Right cardiac atrium (tissue), 5 donors: Measurements from ENCODE around the gene AAMDC. TPM values are rescaled to one million over a fixed set of nuclear protein-coding genes. Genes with fewer than 3 reads are reported as not detected.
"Not testable (repeated sequence)": the region's sequence is repeated elsewhere in the genome, so short reads cannot be mapped to it uniquely, and the experiment has no call there.

Experiments
- ATAC-seq, 2 donors: fragments of 200-7000 bp; cut with Tn5 transposase; one replicate each; pipeline versions ENCODE4 v1.8.0 to v1.9.1; 2020; ENCODE audit warnings: moderate library complexity in 2 of 2, mild to moderate bottlenecking in 1 of 2
- DNase-seq, 3 donors: peaks; one replicate each; pipeline ENCODE4 v3.0.0-alpha.2; 2020
- H3K27ac ChIP-seq: one replicate; pipeline ENCODE4 v1.5.1; 2013; ENCODE audit warnings: mild to moderate bottlenecking, low read length, control low read depth, moderate library complexity
- H3K27me3 ChIP-seq: one replicate; pipeline ENCODE4 v1.6.1; 2013; ENCODE audit not compliant: control insufficient read depth, insufficient read depth
- H3K4me1 ChIP-seq: one replicate; pipeline ENCODE4 v1.6.1; 2013; ENCODE audit warnings: low read length; ENCODE audit not compliant: control insufficient read depth, insufficient read depth
- H3K4me3 ChIP-seq: one replicate; pipeline ENCODE4 v1.5.1; 2013; ENCODE audit warnings: low read length, control low read depth
- H3K9me3 ChIP-seq: one replicate; pipeline ENCODE4 v1.6.1; 2013; ENCODE audit warnings: low read length; ENCODE audit not compliant: control insufficient read depth
- WGBS: extraction: QIAGEN DNeasy Blood & Tissue Kit; methylation state at CpG from one replicate; pipeline ENCODE4 v1.1.7; 2013; 5-methylcytosine and 5-hydroxymethylcytosine counted together
- intact Hi-C, 4 donors: fragments of 100-400 bp; cut with DNase I; formaldehyde crosslinking; loops; one replicate each; pipeline versions ENCODE4 v1.11.0 to v1.14.0; 2022 to 2023
- polyA plus RNA-seq: library from polyadenylated mRNA; stranded (reverse); fragments of 200-250 nt; gene quantifications from one replicate; pipeline ENCODE4 v1.2.3, GENCODE V29; 2013
- total RNA-seq, 4 donors: library from RNA; stranded (reverse); fragmentation: NEBNext Ultra II Directional; extraction: Animal tissue kit (Norgen Biotek cat#: 25700); gene quantifications; one replicate each; pipeline ENCODE4 v1.2.1, GENCODE V29; 2021
- donor health status: healthy with polysubstance abuse.
- donor health status: DM: no; HTN: yes; CAD: no.
- donor health status: DM: no; HTN: no; CAD: no.
- donor health status: DM: no; HTN: yes; CAD: no; lungs with severe emphysema.
- donor health status: DM: yes; HTN: yes; CAD: no.

The AAMDC gene
- total and polyA plus RNA-seq, 5 donors, result 67.4 to 237 (median 88.3) TPM

GRCh38 chr11:77865805-77866204, 44.9 kb downstream of the AAMDC start:
- Histone ChIP-seq H3K4me3 (no peak overlapping the region), H3K27me3 (no peaks in the 10 kb centered on the region), H3K9me3 (no peaks in the 10 kb centered on the region), H3K4me1 (peaks cover 2% of the 10 kb centered on the region), H3K27ac (no peak overlapping the region)
- intact Hi-C loops, result no loop called here
- WGBS, result 38% methylated on average over 1 of the region's 1 CpG
- ATAC-seq (peak; percentile 29 to 36), DNase-seq (no peak)

- H3K27me3 ChIP-seq, result no peaks in the 10 kb centered on the region
- intact Hi-C loops, result no loop called here
- DNase-seq, result no peak
- H3K9me3 ChIP-seq, result no peaks in the 10 kb centered on the region
- 90% methylated on average over 1 of the region's 1 CpG for WGBS
- H3K4me1 ChIP-seq, result peaks cover 2% of the 10 kb centered on the region
- H3K27ac ChIP-seq, result no peak overlapping the region
- ATAC-seq, result no peak
- H3K4me3 ChIP-seq, result no peak overlapping the region
These were observed 45.4 kb downstream of the AAMDC start for GRCh38 chr11:77866336-77866735.

- WGBS, result 97% methylated on average over 4 of the region's 4 CpGs
- Histone ChIP-seq H3K4me3 (no peak overlapping the region), H3K9me3 (no peaks in the 10 kb centered on the region), H3K27ac (no peak overlapping the region), H3K27me3 (no peaks in the 10 kb centered on the region), H3K4me1 (peaks cover 2% of the 10 kb centered on the region)
- DNase-seq (no peak), ATAC-seq (no peak)
- intact Hi-C loops, result no loop called here
These were observed 47.8 kb downstream of the AAMDC start for GRCh38 chr11:77868744-77869143.

GRCh38 chr11:77871855-77872254, 50.9 kb downstream of the AAMDC start:
- Histone ChIP-seq H3K9me3 (no peaks in the 10 kb centered on the region), H3K4me3 (no peak overlapping the region), H3K27ac (no peak overlapping the region), H3K4me1 (no peaks in the 10 kb centered on the region), H3K27me3 (no peaks in the 10 kb centered on the region)
- no peak for DNase-seq
- no peak for ATAC-seq
- intact Hi-C loops, result no loop called here
- WGBS, result 91% methylated on average over 3 of the region's 3 CpGs

- H3K4me3 ChIP-seq, result no peak overlapping the region
- intact Hi-C loops, result no loop called here
- no peaks in the 10 kb centered on the region for H3K4me1 ChIP-seq
- ATAC-seq (no peak), DNase-seq (no peak)
- H3K27me3 ChIP-seq, result no peaks in the 10 kb centered on the region
- H3K9me3 ChIP-seq, result no peaks in the 10 kb centered on the region
- WGBS, result 91% methylated on average over 1 of the region's 1 CpG
- no peak overlapping the region for H3K27ac ChIP-seq
These were observed 52.4 kb downstream of the AAMDC start for GRCh38 chr11:77873345-77873744.

- ATAC-seq, result no peak
- H3K4me3 ChIP-seq, result no peak overlapping the region
- intact Hi-C loops, result no loop called here
- H3K4me1 ChIP-seq, result no peaks in the 10 kb centered on the region
- no peaks in the 10 kb centered on the region for H3K9me3 ChIP-seq
- 99% methylated on average over 3 of the region's 3 CpGs for WGBS
- H3K27ac ChIP-seq, result no peak overlapping the region
- no peak for DNase-seq
- H3K27me3 ChIP-seq, result no peaks in the 10 kb centered on the region
These were observed 53.3 kb downstream of the AAMDC start for GRCh38 chr11:77874206-77874605.

GRCh38 chr11:77876045-77876444, 55.1 kb downstream of the AAMDC start:
- 85% methylated on average over 3 of the region's 3 CpGs for WGBS
- Histone ChIP-seq H3K4me3 (no peak overlapping the region), H3K9me3 (no peaks in the 10 kb centered on the region), H3K4me1 (no peaks in the 10 kb centered on the region), H3K27me3 (no peaks in the 10 kb centered on the region), H3K27ac (no peak overlapping the region)
- ATAC-seq (no peak), DNase-seq (no peak)
- intact Hi-C loops, result no loop called here

- H3K27ac ChIP-seq, H3K9me3 ChIP-seq, DNase-seq, H3K4me1 ChIP-seq, ATAC-seq, H3K27me3 ChIP-seq, H3K4me3 ChIP-seq, intact Hi-C loops: not testable (repeated sequence)
- 72% methylated on average over 4 of the region's 4 CpGs for WGBS
These were observed 57.3 kb downstream of the AAMDC start for GRCh38 chr11:77878247-77878646.

- H3K4me3 ChIP-seq, result no peak overlapping the region
- H3K27ac ChIP-seq, result no peak overlapping the region
- 78% methylated on average over 3 of the region's 3 CpGs for WGBS
- peak; percentile 54 to 56 for ATAC-seq
- no peaks in the 10 kb centered on the region for H3K4me1 ChIP-seq
- peak; percentile 71 to 85 (median 80) for DNase-seq
- no peaks in the 10 kb centered on the region for H3K27me3 ChIP-seq
- intact Hi-C loops, result no loop called here
- H3K9me3 ChIP-seq, result no peaks in the 10 kb centered on the region
These were observed 58.3 kb downstream of the AAMDC start for GRCh38 chr11:77879218-77879617.

GRCh38 chr11:77882396-77882795, 61.5 kb downstream of the AAMDC start:
- Histone ChIP-seq H3K9me3 (no peaks in the 10 kb centered on the region), H3K27ac (no peak overlapping the region), H3K4me1 (no peaks in the 10 kb centered on the region), H3K4me3 (no peak overlapping the region), H3K27me3 (no peaks in the 10 kb centered on the region)
- DNase-seq (no peak), ATAC-seq (no peak)
- intact Hi-C loops, result no loop called here
- 60% methylated on average over 3 of the region's 3 CpGs for WGBS

GRCh38 chr11:77883775-77884174, 62.8 kb downstream of the AAMDC start:
- intact Hi-C loops, result no loop called here
- ATAC-seq, result no peak
- DNase-seq, result no peak
- no peaks in the 10 kb centered on the region for H3K27me3 ChIP-seq
- no peak overlapping the region for H3K27ac ChIP-seq
- H3K4me1 ChIP-seq, result no peaks in the 10 kb centered on the region
- 94% methylated on average over 5 of the region's 5 CpGs for WGBS
- no peak overlapping the region for H3K4me3 ChIP-seq
- H3K9me3 ChIP-seq, result no peaks in the 10 kb centered on the region

- 90% methylated on average over 6 of the region's 6 CpGs for WGBS
- no peak for DNase-seq
- no peaks in the 10 kb centered on the region for H3K4me1 ChIP-seq
- H3K27ac ChIP-seq, result no peak overlapping the region
- intact Hi-C loops, result no loop called here
- no peak for ATAC-seq
- no peaks in the 10 kb centered on the region for H3K9me3 ChIP-seq
- no peaks in the 10 kb centered on the region for H3K27me3 ChIP-seq
- H3K4me3 ChIP-seq, result no peak overlapping the region
These were observed 63.4 kb downstream of the AAMDC start for GRCh38 chr11:77884186-77884828.
